ENCODE data around the gene SUDS3.

The SUDS3 gene

GRCh38 chr12:118456741-118457140, 80.4 kb downstream of the SUDS3 start:
- TF ChIP-seq FOXM1 (IDR thresholded peaks at IDR 0.05; ENCODE audit: borderline replicate concordance) (no peak), FOXA1 (IDR thresholded peaks at IDR 0.05) (no peak), PKNOX1 (IDR thresholded peaks at IDR 0.05) (no peak), NFRKB (IDR thresholded peaks at IDR 0.05) (no peak), L3MBTL2 (conservative IDR thresholded peaks at IDR 0.05) (no peak), BHLHE40 (IDR thresholded peaks at IDR 0.05; ENCODE audit: borderline replicate concordance) (no peak), SP1 (IDR thresholded peaks at IDR 0.05) (no peak), ZNF384 (IDR thresholded peaks at IDR 0.05) (no peak), HDGF (IDR thresholded peaks at IDR 0.05; ENCODE audit: borderline replicate concordance) (no peak), SUZ12 (IDR thresholded peaks at IDR 0.05) (no peak), FOXK2 (IDR thresholded peaks at IDR 0.05) (no peak), ARNT (IDR thresholded peaks at IDR 0.05) (no peak), TARDBP (IDR thresholded peaks at IDR 0.05) (no peak), ELF4 (IDR thresholded peaks at IDR 0.05) (no peak), LEF1 (IDR thresholded peaks at IDR 0.05; ENCODE audit: borderline replicate concordance) (no peak), CTBP1 (IDR thresholded peaks at IDR 0.05; ENCODE audit: borderline replicate concordance) (no peak)
- ChIA-PET POLR2A (no interaction called here), CTCF (no interaction called here)
- no peak for DNase-seq (ENCODE audit: extremely low spot score)

- DNase-seq (ENCODE audit: extremely low spot score) = no peak
- CTCF ChIA-PET = no interaction called here
- POLR2A ChIA-PET = no interaction called here
- TF ChIP-seq SUZ12 (IDR thresholded peaks at IDR 0.05) = no peak
- no peak for TF ChIP-seq HDGF (IDR thresholded peaks at IDR 0.05; ENCODE audit: borderline replicate concordance)
- TF ChIP-seq ELF4 (IDR thresholded peaks at IDR 0.05) = no peak
- no peak for TF ChIP-seq FOXM1 (IDR thresholded peaks at IDR 0.05; ENCODE audit: borderline replicate concordance)
- no peak for TF ChIP-seq L3MBTL2 (conservative IDR thresholded peaks at IDR 0.05)
- no peak for TF ChIP-seq ZNF384 (IDR thresholded peaks at IDR 0.05)
- no peak for TF ChIP-seq LEF1 (IDR thresholded peaks at IDR 0.05; ENCODE audit: borderline replicate concordance)
- TF ChIP-seq PKNOX1 (IDR thresholded peaks at IDR 0.05) = no peak
- TF ChIP-seq BHLHE40 (IDR thresholded peaks at IDR 0.05; ENCODE audit: borderline replicate concordance) = no peak
- no peak for TF ChIP-seq NFRKB (IDR thresholded peaks at IDR 0.05)
- no peak for TF ChIP-seq TARDBP (IDR thresholded peaks at IDR 0.05)
- no peak for TF ChIP-seq FOXA1 (IDR thresholded peaks at IDR 0.05)
- no peak for TF ChIP-seq FOXK2 (IDR thresholded peaks at IDR 0.05)
- no peak for TF ChIP-seq SP1 (IDR thresholded peaks at IDR 0.05)
- no peak for TF ChIP-seq CTBP1 (IDR thresholded peaks at IDR 0.05; ENCODE audit: borderline replicate concordance)
- no peak for TF ChIP-seq ARNT (IDR thresholded peaks at IDR 0.05)
These were observed 82.8 kb downstream of the SUDS3 start for GRCh38 chr12:118459110-118459509.

- DNase-seq (ENCODE audit: extremely low spot score) = no peak
- TF ChIP-seq FOXA1 (IDR thresholded peaks at IDR 0.05) (no peak), FOXM1 (IDR thresholded peaks at IDR 0.05; ENCODE audit: borderline replicate concordance) (no peak), FOXK2 (IDR thresholded peaks at IDR 0.05) (no peak), ZNF384 (IDR thresholded peaks at IDR 0.05) (no peak), ELF4 (IDR thresholded peaks at IDR 0.05) (no peak), CTBP1 (IDR thresholded peaks at IDR 0.05; ENCODE audit: borderline replicate concordance) (no peak), PKNOX1 (IDR thresholded peaks at IDR 0.05) (no peak), BHLHE40 (IDR thresholded peaks at IDR 0.05; ENCODE audit: borderline replicate concordance) (no peak), L3MBTL2 (conservative IDR thresholded peaks at IDR 0.05) (no peak)
- POLR2A ChIA-PET = no interaction called here
- CTCF ChIA-PET = no interaction called here
These were observed 87.3 kb downstream of the SUDS3 start for GRCh38 chr12:118463677-118464076.

GRCh38 chr12:118465706-118466105, 89.4 kb downstream of the SUDS3 start:
- DNase-seq (ENCODE audit: extremely low spot score) = no peak
- POLR2A ChIA-PET = no interaction called here

More at GRCh38 chr12:118465706-118466105, 89.4 kb downstream of the SUDS3 start:
- CTCF ChIA-PET = no interaction called here
- TF ChIP-seq FOXM1 (IDR thresholded peaks at IDR 0.05; ENCODE audit: borderline replicate concordance) (no peak), BHLHE40 (IDR thresholded peaks at IDR 0.05; ENCODE audit: borderline replicate concordance) (no peak), ARNT (IDR thresholded peaks at IDR 0.05) (no peak), SP1 (IDR thresholded peaks at IDR 0.05) (no peak), SUZ12 (IDR thresholded peaks at IDR 0.05) (no peak), TARDBP (IDR thresholded peaks at IDR 0.05) (no peak), ZNF384 (IDR thresholded peaks at IDR 0.05) (no peak), PKNOX1 (IDR thresholded peaks at IDR 0.05) (no peak)

Measured in HEK293T (cell line).